SK-N-SH treated with all-trans-retinoic acid at 6 μM for 48 hours (cell line): Measurements from ENCODE around the gene NRXN3.

Source experiments
- ARNTL ChIP-seq: fragments of 450-650 bp; formaldehyde crosslinking; IDR thresholded peaks from 2 replicates; pipeline ENCODE4 v1.5.0; 2020; ENCODE audit warnings: low read depth, mild to moderate bottlenecking, moderate library complexity, borderline replicate concordance
- BACH2 ChIP-seq: fragments of 250-450 bp; sonication (Bioruptor Pico); IDR thresholded peaks from 2 replicates; pipeline ENCODE4 v1.9.0; 2021; ENCODE audit warnings: mild to moderate bottlenecking, borderline replicate concordance
- ISL1 ChIP-seq: fragments of 250-450 bp; sonication (Bioruptor Pico); IDR thresholded peaks from 2 replicates; pipeline ENCODE4 v2.1.2; 2022; ENCODE audit warnings: mild to moderate bottlenecking, moderate library complexity
- OSR1 ChIP-seq: fragments of 250-450 bp; sonication (Bioruptor Pico); IDR thresholded peaks from 2 replicates; pipeline ENCODE4 v1.8.0; 2022; ENCODE audit warnings: moderate library complexity, mild to moderate bottlenecking, inconsistent platforms
- RARB ChIP-seq: fragments of 250-450 bp; sonication (Bioruptor Pico); IDR thresholded peaks from 2 replicates; pipeline ENCODE4 v1.8.0; 2021; ENCODE audit warnings: mild to moderate bottlenecking, moderate library complexity
- SNAI2 ChIP-seq: fragments of 250-450 bp; sonication (Bioruptor Pico); IDR thresholded peaks from 2 replicates; pipeline ENCODE4 v1.5.0; 2020; ENCODE audit warnings: mild to moderate bottlenecking, moderate library complexity
- TOX ChIP-seq: fragments of 250-450 bp; sonication (Bioruptor Pico); IDR thresholded peaks from 2 replicates; pipeline ENCODE4 v1.8.0; 2021; ENCODE audit warnings: mild to moderate bottlenecking, moderate library complexity, borderline replicate concordance
- ZC3H10 ChIP-seq: fragments of 250-450 bp; sonication (Bioruptor Pico); IDR thresholded peaks from 2 replicates; pipeline ENCODE4 v1.5.1; 2021; ENCODE audit warnings: mild to moderate bottlenecking, moderate library complexity
- ZNF565 ChIP-seq: fragments of 450-650 bp; formaldehyde crosslinking; conservative IDR thresholded peaks from 2 replicates; pipeline ENCODE4 v1.5.0; 2020; ENCODE audit warnings: low read depth, mild to moderate bottlenecking, moderate library complexity
- TF ChIP-seq, protein P1 (sequence below): fragments of 250-450 bp; sonication (Bioruptor Pico); IDR thresholded peaks from 2 replicates; pipeline ENCODE4 v1.5.0; 2020; ENCODE audit warnings: mild to moderate bottlenecking, moderate library complexity
- TF ChIP-seq, protein P2 (sequence below): fragments of 250-450 bp; sonication (Bioruptor Pico); IDR thresholded peaks from 2 replicates; pipeline ENCODE4 v1.5.1; 2020; ENCODE audit warnings: low read depth, mild to moderate bottlenecking, moderate library complexity

DNA sequence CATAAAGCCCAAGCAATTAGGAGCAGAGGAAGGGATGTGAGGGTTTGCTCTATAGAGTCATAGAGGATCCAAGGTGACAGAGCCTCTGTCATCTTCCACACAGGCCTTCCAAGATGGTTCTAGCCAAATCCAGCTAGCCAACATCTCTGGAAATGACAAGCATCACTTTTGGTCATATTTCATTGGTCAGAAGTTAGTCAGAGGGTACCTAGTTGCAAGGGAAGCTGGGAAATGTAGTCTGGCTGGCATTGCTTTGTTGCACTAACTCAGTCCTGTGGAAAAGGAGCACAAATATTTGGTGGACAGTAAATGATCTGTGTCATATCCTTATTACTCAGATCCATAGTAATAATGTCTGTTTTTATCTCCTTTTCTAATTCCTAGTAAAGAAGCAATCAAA lies 715.7 kb downstream of the NRXN3 start:
- no peak for TF ChIP-seq ARNTL
- no peak for TF ChIP-seq BACH2
- TF ChIP-seq RARB (CRISPR knock-in tag), result no peak
- TF ChIP-seq ZNF565, result no peak
- TF ChIP-seq TOX (CRISPR knock-in tag), result no peak
- TF ChIP-seq ZC3H10 (CRISPR knock-in tag), result no peak
- TF ChIP-seq ISL1 (CRISPR knock-in tag), result no peak
- TF ChIP-seq, protein P1, sequence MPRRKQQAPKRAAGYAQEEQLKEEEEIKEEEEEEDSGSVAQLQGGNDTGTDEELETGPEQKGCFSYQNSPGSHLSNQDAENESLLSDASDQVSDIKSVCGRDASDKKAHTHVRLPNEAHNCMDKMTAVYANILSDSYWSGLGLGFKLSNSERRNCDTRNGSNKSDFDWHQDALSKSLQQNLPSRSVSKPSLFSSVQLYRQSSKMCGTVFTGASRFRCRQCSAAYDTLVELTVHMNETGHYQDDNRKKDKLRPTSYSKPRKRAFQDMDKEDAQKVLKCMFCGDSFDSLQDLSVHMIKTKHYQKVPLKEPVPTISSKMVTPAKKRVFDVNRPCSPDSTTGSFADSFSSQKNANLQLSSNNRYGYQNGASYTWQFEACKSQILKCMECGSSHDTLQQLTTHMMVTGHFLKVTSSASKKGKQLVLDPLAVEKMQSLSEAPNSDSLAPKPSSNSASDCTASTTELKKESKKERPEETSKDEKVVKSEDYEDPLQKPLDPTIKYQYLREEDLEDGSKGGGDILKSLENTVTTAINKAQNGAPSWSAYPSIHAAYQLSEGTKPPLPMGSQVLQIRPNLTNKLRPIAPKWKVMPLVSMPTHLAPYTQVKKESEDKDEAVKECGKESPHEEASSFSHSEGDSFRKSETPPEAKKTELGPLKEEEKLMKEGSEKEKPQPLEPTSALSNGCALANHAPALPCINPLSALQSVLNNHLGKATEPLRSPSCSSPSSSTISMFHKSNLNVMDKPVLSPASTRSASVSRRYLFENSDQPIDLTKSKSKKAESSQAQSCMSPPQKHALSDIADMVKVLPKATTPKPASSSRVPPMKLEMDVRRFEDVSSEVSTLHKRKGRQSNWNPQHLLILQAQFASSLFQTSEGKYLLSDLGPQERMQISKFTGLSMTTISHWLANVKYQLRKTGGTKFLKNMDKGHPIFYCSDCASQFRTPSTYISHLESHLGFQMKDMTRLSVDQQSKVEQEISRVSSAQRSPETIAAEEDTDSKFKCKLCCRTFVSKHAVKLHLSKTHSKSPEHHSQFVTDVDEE, result no peak
- TF ChIP-seq OSR1 (CRISPR knock-in tag), result no peak
- TF ChIP-seq, protein P2, sequence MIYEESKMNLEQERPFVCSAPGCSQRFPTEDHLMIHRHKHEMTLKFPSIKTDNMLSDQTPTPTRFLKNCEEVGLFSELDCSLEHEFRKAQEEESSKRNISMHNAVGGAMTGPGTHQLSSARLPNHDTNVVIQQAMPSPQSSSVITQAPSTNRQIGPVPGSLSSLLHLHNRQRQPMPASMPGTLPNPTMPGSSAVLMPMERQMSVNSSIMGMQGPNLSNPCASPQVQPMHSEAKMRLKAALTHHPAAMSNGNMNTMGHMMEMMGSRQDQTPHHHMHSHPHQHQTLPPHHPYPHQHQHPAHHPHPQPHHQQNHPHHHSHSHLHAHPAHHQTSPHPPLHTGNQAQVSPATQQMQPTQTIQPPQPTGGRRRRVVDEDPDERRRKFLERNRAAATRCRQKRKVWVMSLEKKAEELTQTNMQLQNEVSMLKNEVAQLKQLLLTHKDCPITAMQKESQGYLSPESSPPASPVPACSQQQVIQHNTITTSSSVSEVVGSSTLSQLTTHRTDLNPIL (CRISPR knock-in tag), result no peak
- no peak for TF ChIP-seq SNAI2 (CRISPR knock-in tag)
